Measurements from ENCODE around the gene ATP5F1D.

GRCh38 chr19:1245494-1246264 lies 4.1 kb downstream of the ATP5F1D start:
- TF ChIP-seq, protein P1, sequence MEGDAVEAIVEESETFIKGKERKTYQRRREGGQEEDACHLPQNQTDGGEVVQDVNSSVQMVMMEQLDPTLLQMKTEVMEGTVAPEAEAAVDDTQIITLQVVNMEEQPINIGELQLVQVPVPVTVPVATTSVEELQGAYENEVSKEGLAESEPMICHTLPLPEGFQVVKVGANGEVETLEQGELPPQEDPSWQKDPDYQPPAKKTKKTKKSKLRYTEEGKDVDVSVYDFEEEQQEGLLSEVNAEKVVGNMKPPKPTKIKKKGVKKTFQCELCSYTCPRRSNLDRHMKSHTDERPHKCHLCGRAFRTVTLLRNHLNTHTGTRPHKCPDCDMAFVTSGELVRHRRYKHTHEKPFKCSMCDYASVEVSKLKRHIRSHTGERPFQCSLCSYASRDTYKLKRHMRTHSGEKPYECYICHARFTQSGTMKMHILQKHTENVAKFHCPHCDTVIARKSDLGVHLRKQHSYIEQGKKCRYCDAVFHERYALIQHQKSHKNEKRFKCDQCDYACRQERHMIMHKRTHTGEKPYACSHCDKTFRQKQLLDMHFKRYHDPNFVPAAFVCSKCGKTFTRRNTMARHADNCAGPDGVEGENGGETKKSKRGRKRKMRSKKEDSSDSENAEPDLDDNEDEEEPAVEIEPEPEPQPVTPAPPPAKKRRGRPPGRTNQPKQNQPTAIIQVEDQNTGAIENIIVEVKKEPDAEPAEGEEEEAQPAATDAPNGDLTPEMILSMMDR (IDR thresholded peaks at IDR 0.05) = no peak
- peak in 1 of 3 donors; percentile 45 for TF ChIP-seq POLR2AphosphoS5 (IDR thresholded peaks at IDR 0.05)
- TF ChIP-seq POLR2A (IDR thresholded peaks at IDR 0.05) = no peak
